Measurements from ENCODE around the gene POLR3G. TPM values are rescaled to one million over a fixed set of nuclear protein-coding genes. Genes with fewer than 3 reads are reported as not detected.

Gene POLR3G
- total RNA-seq, 1 donor from 2014 or later, result 5.9 TPM

GRCh38 chr5:90549223-90549622 is 74.6 kb downstream of the POLR3G start:
- Mint-ChIP-seq H3K4me1 (ENCODE audit: unreplicated experiment) (peaks cover 10% of the 10 kb centered on the region), H3K27me3 (ENCODE audit: unreplicated experiment) (no peaks in the 10 kb centered on the region), H3K36me3 (ENCODE audit: low read depth, unreplicated experiment) (no peaks in the 10 kb centered on the region), H3K9me3 (ENCODE audit: unreplicated experiment) (no peaks in the 10 kb centered on the region), H3K27ac (ENCODE audit: unreplicated experiment) (no peak overlapping the region), H3K4me3 (ENCODE audit: unreplicated experiment) (no peak overlapping the region)
- DNase-seq (ENCODE audit: low spot score), result no peak
- TF ChIP-seq CTCF (IDR thresholded peaks at IDR 0.05; ENCODE audit: unreplicated experiment), result no peak

- Mint-ChIP-seq H3K4me1 (ENCODE audit: unreplicated experiment) (peaks cover 14% of the 10 kb centered on the region), H3K36me3 (ENCODE audit: low read depth, unreplicated experiment) (no peaks in the 10 kb centered on the region), H3K27ac (ENCODE audit: unreplicated experiment) (no peak overlapping the region), H3K4me3 (ENCODE audit: unreplicated experiment) (no peak overlapping the region), H3K9me3 (ENCODE audit: unreplicated experiment) (no peaks in the 10 kb centered on the region), H3K27me3 (ENCODE audit: unreplicated experiment) (no peaks in the 10 kb centered on the region)
- no peak for TF ChIP-seq CTCF (IDR thresholded peaks at IDR 0.05; ENCODE audit: unreplicated experiment)
- DNase-seq (ENCODE audit: low spot score), result no peak
Measured at GRCh38 chr5:90549729-90550275, 75.1 kb downstream of the POLR3G start.

GRCh38 chr5:90550963-90551362 is 76.3 kb downstream of the POLR3G start:
- no peak for DNase-seq (ENCODE audit: low spot score)
- Mint-ChIP-seq H3K4me3 (ENCODE audit: unreplicated experiment) (no peak overlapping the region), H3K9me3 (ENCODE audit: unreplicated experiment) (no peaks in the 10 kb centered on the region), H3K27ac (ENCODE audit: unreplicated experiment) (no peak overlapping the region), H3K36me3 (ENCODE audit: low read depth, unreplicated experiment) (no peaks in the 10 kb centered on the region), H3K4me1 (ENCODE audit: unreplicated experiment) (peaks cover 18% of the 10 kb centered on the region), H3K27me3 (ENCODE audit: unreplicated experiment) (no peaks in the 10 kb centered on the region)
- no peak for TF ChIP-seq CTCF (IDR thresholded peaks at IDR 0.05; ENCODE audit: unreplicated experiment)

GRCh38 chr5:90551376-90551775 is 76.7 kb downstream of the POLR3G start:
- H3K36me3 Mint-ChIP-seq (ENCODE audit: low read depth, unreplicated experiment), result no peaks in the 10 kb centered on the region
- no peaks in the 10 kb centered on the region for H3K9me3 Mint-ChIP-seq (ENCODE audit: unreplicated experiment)
- no peak overlapping the region for H3K4me3 Mint-ChIP-seq (ENCODE audit: unreplicated experiment)
- no peaks in the 10 kb centered on the region for H3K27me3 Mint-ChIP-seq (ENCODE audit: unreplicated experiment)
- peaks cover 22% of the 10 kb centered on the region for H3K4me1 Mint-ChIP-seq (ENCODE audit: unreplicated experiment)
- DNase-seq (ENCODE audit: low spot score), result no peak
- no peak for TF ChIP-seq CTCF (IDR thresholded peaks at IDR 0.05; ENCODE audit: unreplicated experiment)
- H3K27ac Mint-ChIP-seq (ENCODE audit: unreplicated experiment), result no peak overlapping the region

- no peak for TF ChIP-seq CTCF (IDR thresholded peaks at IDR 0.05; ENCODE audit: unreplicated experiment)
- no peak overlapping the region for H3K27ac Mint-ChIP-seq (ENCODE audit: unreplicated experiment)
- H3K36me3 Mint-ChIP-seq (ENCODE audit: low read depth, unreplicated experiment), result no peaks in the 10 kb centered on the region
- H3K27me3 Mint-ChIP-seq (ENCODE audit: unreplicated experiment), result no peaks in the 10 kb centered on the region
- H3K4me1 Mint-ChIP-seq (ENCODE audit: unreplicated experiment), result peaks cover 35% of the 10 kb centered on the region
- H3K4me3 Mint-ChIP-seq (ENCODE audit: unreplicated experiment), result no peak overlapping the region
- no peaks in the 10 kb centered on the region for H3K9me3 Mint-ChIP-seq (ENCODE audit: unreplicated experiment)
- DNase-seq (ENCODE audit: low spot score), result no peak
Measured at GRCh38 chr5:90553711-90554110, 79.0 kb downstream of the POLR3G start.

Data from endothelial cell (in vitro differentiated cells).